GM21423 (cell line): ENCODE measurements around the gene PRRC2A.
A peak's percentile ranks its signal among the peaks of the same experiment; 100 is the strongest.

Experiments used
- ATAC-seq: cut with Tn5 transposase; IDR thresholded peaks from one replicate; pipeline ENCODE4 v1.9.1; 2021; ENCODE audit warnings: mild to moderate bottlenecking, moderate library complexity; ENCODE audit not compliant: unreplicated experiment

The PRRC2A gene

GRCh38 chr6:31620586-31621319 is at the start of gene PRRC2A:
Gene PRRC2A, plus strand, starts transcription at chr6:31620715. Its CDS starts 2,075 bp downstream, at chr6:31622790.
- ATAC-seq, result peak; percentile 17

DNA sequence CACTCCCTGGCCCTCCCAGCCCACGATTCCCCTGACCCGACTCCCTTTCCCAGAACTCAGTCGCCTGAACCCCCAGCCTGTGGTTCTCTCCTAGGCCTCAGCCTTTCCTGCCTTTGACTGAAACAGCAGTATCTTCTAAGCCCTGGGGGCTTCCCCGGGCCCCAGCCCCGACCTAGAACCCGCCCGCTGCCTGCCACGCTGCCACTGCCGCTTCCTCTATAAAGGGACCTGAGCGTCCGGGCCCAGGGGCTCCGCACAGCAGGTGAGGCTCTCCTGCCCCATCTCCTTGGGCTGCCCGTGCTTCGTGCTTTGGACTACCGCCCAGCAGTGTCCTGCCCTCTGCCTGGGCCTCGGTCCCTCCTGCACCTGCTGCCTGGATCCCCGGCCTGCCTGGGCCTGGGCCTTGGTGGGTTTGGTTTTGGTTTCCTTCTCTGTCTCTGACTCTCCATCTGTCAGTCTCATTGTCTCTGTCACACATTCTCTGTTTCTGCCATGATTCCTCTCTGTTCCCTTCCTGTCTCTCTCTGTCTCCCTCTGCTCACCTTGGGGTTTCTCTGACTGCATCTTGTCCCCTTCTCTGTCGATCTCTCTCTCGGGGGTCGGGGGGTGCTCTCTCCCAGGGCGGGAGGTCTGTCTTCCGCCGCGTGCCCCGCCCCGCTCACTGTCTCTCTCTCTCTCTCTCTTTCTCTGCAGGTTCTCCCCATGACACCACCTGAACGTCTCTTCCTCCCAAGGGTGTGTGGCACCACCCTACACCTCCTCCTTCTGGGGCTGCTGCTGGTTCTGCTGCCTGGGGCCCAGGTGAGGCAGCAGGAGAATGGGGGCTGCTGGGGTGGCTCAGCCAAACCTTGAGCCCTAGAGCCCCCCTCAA is 48.2 kb upstream of the PRRC2A start, which contains the start of gene LTA:
Gene LTA, plus strand, starts transcription at position 249 of the 871 bp plus-strand sequence. Its CDS starts 454 bp downstream, at position 703.
- ATAC-seq, result peak; percentile 36

DNA sequence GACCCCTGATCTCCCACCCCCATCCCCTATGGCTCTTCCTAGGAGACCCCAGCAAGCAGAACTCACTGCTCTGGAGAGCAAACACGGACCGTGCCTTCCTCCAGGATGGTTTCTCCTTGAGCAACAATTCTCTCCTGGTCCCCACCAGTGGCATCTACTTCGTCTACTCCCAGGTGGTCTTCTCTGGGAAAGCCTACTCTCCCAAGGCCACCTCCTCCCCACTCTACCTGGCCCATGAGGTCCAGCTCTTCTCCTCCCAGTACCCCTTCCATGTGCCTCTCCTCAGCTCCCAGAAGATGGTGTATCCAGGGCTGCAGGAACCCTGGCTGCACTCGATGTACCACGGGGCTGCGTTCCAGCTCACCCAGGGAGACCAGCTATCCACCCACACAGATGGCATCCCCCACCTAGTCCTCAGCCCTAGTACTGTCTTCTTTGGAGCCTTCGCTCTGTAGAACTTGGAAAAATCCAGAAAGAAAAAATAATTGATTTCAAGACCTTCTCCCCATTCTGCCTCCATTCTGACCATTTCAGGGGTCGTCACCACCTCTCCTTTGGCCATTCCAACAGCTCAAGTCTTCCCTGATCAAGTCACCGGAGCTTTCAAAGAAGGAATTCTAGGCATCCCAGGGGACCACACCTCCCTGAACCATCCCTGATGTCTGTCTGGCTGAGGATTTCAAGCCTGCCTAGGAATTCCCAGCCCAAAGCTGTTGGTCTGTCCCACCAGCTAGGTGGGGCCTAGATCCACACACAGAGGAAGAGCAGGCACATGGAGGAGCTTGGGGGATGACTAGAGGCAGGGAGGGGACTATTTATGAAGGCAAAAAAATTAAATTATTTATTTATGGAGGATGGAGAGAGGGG is 47.0 kb upstream of the PRRC2A start:
- no peak for ATAC-seq

DNA sequence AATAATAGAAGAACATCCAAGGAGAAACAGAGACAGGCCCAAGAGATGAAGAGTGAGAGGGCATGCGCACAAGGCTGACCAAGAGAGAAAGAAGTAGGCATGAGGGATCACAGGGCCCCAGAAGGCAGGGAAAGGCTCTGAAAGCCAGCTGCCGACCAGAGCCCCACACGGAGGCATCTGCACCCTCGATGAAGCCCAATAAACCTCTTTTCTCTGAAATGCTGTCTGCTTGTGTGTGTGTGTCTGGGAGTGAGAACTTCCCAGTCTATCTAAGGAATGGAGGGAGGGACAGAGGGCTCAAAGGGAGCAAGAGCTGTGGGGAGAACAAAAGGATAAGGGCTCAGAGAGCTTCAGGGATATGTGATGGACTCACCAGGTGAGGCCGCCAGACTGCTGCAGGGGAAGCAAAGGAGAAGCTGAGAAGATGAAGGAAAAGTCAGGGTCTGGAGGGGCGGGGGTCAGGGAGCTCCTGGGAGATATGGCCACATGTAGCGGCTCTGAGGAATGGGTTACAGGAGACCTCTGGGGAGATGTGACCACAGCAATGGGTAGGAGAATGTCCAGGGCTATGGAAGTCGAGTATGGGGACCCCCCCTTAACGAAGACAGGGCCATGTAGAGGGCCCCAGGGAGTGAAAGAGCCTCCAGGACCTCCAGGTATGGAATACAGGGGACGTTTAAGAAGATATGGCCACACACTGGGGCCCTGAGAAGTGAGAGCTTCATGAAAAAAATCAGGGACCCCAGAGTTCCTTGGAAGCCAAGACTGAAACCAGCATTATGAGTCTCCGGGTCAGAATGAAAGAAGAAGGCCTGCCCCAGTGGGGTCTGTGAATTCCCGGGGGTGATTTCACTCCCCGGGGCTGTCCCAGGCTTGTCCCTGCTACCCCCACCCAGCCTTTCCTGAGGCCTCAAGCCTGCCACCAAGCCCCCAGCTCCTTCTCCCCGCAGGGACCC is 46.1 kb upstream of the PRRC2A start:
- ATAC-seq, result no peak

DNA sequence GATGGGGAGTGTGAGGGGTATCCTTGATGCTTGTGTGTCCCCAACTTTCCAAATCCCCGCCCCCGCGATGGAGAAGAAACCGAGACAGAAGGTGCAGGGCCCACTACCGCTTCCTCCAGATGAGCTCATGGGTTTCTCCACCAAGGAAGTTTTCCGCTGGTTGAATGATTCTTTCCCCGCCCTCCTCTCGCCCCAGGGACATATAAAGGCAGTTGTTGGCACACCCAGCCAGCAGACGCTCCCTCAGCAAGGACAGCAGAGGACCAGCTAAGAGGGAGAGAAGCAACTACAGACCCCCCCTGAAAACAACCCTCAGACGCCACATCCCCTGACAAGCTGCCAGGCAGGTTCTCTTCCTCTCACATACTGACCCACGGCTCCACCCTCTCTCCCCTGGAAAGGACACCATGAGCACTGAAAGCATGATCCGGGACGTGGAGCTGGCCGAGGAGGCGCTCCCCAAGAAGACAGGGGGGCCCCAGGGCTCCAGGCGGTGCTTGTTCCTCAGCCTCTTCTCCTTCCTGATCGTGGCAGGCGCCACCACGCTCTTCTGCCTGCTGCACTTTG is 45.1 kb upstream of the PRRC2A start, which contains the start of gene TNF:
Gene TNF, plus strand, starts transcription at position 231 of the 567 bp plus-strand sequence. Its CDS starts 177 bp downstream, at position 408.
- no peak for ATAC-seq

GRCh38 chr6:31575952-31576685 is 44.4 kb upstream of the PRRC2A start:
- ATAC-seq, result no peak

- ATAC-seq, result no peak
These were observed 43.5 kb upstream of the PRRC2A start for GRCh38 chr6:31576897-31577578.

- ATAC-seq, result no peak
These were observed 42.9 kb upstream of the PRRC2A start for GRCh38 chr6:31577579-31577966.

GRCh38 chr6:31578184-31579118 is 42.1 kb upstream of the PRRC2A start:
- ATAC-seq, result no peak

DNA sequence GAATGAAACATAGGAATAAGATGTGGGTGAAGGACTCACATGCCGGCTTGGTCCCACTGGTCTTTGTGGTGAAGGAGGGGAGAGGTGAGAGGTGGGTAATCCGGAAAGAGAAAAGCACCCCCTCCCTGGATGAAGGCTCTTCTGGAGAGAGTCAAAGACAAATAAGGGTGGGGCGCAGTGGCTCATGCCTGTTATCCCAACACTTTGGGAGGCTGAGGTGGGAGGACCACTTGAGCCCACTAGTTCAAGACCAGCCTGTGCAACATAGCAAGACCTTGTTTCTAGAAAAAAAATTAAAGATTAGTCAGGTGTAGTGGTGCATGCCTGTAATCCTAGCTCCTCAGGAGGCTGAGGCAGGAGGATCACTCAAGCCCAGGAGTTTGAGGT is 41.4 kb upstream of the PRRC2A start:
- no peak for ATAC-seq

- no peak for ATAC-seq
These were observed 40.7 kb upstream of the PRRC2A start for GRCh38 chr6:31579546-31580437.

DNA sequence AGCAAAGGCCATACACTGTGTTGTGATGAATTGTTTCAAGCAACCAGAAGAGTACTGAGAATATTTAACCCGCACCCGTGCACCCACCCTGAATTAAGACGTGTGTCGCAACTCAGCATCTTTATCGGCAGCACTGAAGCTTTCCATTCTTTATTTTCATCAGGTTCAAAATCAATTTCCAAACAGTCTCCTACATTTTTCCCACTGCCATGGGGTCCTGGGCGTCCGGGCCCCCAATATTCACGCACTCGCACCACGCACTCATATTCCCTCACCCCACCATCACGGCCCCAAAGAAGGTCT is 40.1 kb upstream of the PRRC2A start:
- ATAC-seq, result no peak

DNA sequence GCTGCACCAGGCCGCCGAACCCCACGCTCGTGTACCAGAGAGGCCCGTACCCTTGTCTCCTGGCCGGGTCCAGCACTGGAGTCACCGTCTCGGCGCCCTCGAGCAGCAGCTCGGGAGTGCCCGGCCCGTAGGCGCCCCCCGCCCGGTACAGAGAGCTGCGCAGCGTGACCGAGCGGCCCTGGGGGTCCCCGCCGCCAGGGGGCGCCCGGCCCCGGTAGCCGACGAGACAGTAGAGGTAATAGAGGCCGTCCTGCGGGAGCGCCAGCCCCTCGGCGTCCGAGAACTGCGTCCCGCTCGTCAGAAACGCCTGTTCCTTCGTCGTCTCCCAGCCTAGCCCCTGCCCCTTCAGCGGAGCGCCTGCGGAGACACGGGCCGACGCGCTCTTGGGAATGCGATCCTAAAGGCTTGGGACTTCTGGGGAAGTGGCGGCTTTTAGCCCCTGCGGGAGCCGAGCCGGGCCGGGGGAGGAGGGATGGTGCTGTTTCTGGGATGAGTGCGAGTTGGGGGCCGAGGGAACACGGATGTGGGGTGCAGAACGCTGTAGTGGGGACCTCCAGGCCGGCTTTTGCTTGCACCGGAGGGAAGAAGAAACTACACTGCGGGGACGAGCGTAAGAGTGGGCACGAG is 39.6 kb upstream of the PRRC2A start:
- ATAC-seq, result peak; percentile 49

- no peak for ATAC-seq
These were observed 38.9 kb upstream of the PRRC2A start for GRCh38 chr6:31581434-31582229.

- ATAC-seq, result no peak
These were observed 38.3 kb upstream of the PRRC2A start, which contains the start of gene LTB for GRCh38 chr6:31582230-31582643. Gene LTB, minus strand, starts transcription at chr6:31582424. Its CDS starts 7 bp downstream, at chr6:31582417.
